H9 (cell line): ENCODE data around the gene UBE3C. TPM values are rescaled to one million over a fixed set of nuclear protein-coding genes. Genes with fewer than 3 reads are reported as not detected.

Source experiments
- DNase-seq: peaks from one replicate; pipeline ENCODE4 v3.0.0-alpha.2; 2017
- H2AFZ ChIP-seq: one replicate; pipeline ENCODE4 v1.6.1; 2013; ENCODE audit warnings: mild to moderate bottlenecking, low read length, control low read depth, moderate library complexity
- H2AK5ac ChIP-seq: 2 replicates; pipeline ENCODE4 v1.6.1; 2013; ENCODE audit warnings: low read length, control low read depth, mixed read lengths; ENCODE audit not compliant: insufficient read length
- H2BK120ac ChIP-seq: one replicate; pipeline ENCODE4 v1.6.1; 2013; ENCODE audit warnings: low read depth, mild to moderate bottlenecking, low read length, control low read depth, inconsistent platforms; ENCODE audit not compliant: poor library complexity, severe bottlenecking
- H2BK12ac ChIP-seq: 2 replicates; pipeline ENCODE4 v1.6.1; 2013; ENCODE audit warnings: low read length, control low read depth, mixed read lengths, low read depth; ENCODE audit not compliant: insufficient read length
- H2BK15ac ChIP-seq: 2 replicates; pipeline ENCODE4 v1.6.1; 2013; ENCODE audit warnings: low read depth, low read length, control low read depth
- H2BK20ac ChIP-seq: one replicate; pipeline ENCODE4 v1.6.1; 2013; ENCODE audit warnings: low read depth, mild to moderate bottlenecking, low read length, control low read depth, inconsistent platforms; ENCODE audit not compliant: poor library complexity, severe bottlenecking
- H2BK5ac ChIP-seq: 2 replicates; pipeline ENCODE4 v1.6.1; 2013; ENCODE audit warnings: low read length, control low read depth, mixed read lengths; ENCODE audit not compliant: insufficient read length
- H3K14ac ChIP-seq: 2 replicates; pipeline ENCODE4 v1.6.1; 2013; ENCODE audit warnings: low read length, control low read depth; ENCODE audit not compliant: insufficient read depth
- H3K18ac ChIP-seq: 2 replicates; pipeline ENCODE4 v1.6.1; 2013; ENCODE audit warnings: low read depth, mild to moderate bottlenecking, mixed read lengths, low read length, control low read depth; ENCODE audit not compliant: insufficient read length
- H3K23ac ChIP-seq: 2 replicates; pipeline ENCODE4 v1.6.1; 2013; ENCODE audit warnings: low read length, control low read depth, mixed read lengths, low read depth; ENCODE audit not compliant: insufficient read length
- H3K23me2 ChIP-seq: 2 replicates; pipeline ENCODE4 v1.6.1; 2013; ENCODE audit warnings: low read depth, mild to moderate bottlenecking, mixed read lengths, low read length, control low read depth; ENCODE audit not compliant: insufficient read length, poor library complexity, severe bottlenecking
- H3K27ac ChIP-seq: 2 replicates; pipeline ENCODE4 v1.5.1; 2013; ENCODE audit warnings: low read length, control low read depth, mixed read lengths, low read depth; ENCODE audit not compliant: insufficient read length
- H3K27me3 ChIP-seq: 2 replicates; pipeline ENCODE4 v1.6.1; 2013; ENCODE audit warnings: low read length, control low read depth, inconsistent platforms; ENCODE audit not compliant: insufficient read depth
- H3K4ac ChIP-seq: 2 replicates; pipeline ENCODE4 v1.6.1; 2013; ENCODE audit warnings: low read depth, mild to moderate bottlenecking, control low read depth, inconsistent platforms, low read length, moderate library complexity
- H3K4me1 ChIP-seq: 2 replicates; pipeline ENCODE4 v1.6.1; 2013; ENCODE audit warnings: low read length, control low read depth, inconsistent platforms; ENCODE audit not compliant: insufficient read depth
- H3K4me2 ChIP-seq: 2 replicates; pipeline ENCODE4 v1.6.1; 2013; ENCODE audit warnings: low read length, control low read depth, mixed read lengths; ENCODE audit not compliant: insufficient read length, insufficient read depth
- H3K56ac ChIP-seq: 2 replicates; pipeline ENCODE4 v1.6.1; 2013; ENCODE audit warnings: low read depth, mild to moderate bottlenecking, mixed read lengths, low read length, control low read depth; ENCODE audit not compliant: insufficient read length
- H3K79me1 ChIP-seq: 2 replicates; pipeline ENCODE4 v1.6.1; 2013; ENCODE audit warnings: low read depth, mild to moderate bottlenecking, moderate library complexity, low read length, control low read depth, inconsistent platforms; ENCODE audit not compliant: insufficient read depth, poor library complexity, severe bottlenecking
- H3K79me2 ChIP-seq: 2 replicates; pipeline ENCODE4 v1.6.1; 2013; ENCODE audit warnings: low read length, control low read depth, inconsistent platforms; ENCODE audit not compliant: insufficient read depth
- H3K9ac ChIP-seq: 2 replicates; pipeline ENCODE4 v1.6.1; 2013; ENCODE audit warnings: low read length, control low read depth, mixed read lengths; ENCODE audit not compliant: insufficient read length; ENCODE audit errors: extremely low read depth
- H3K9me3 ChIP-seq: one replicate; pipeline ENCODE4 v1.6.1; 2013; ENCODE audit warnings: low read depth, low read length, inconsistent platforms; ENCODE audit not compliant: control insufficient read depth
- H3T11ph ChIP-seq: one replicate; pipeline ENCODE4 v1.6.1; 2013; ENCODE audit warnings: mild to moderate bottlenecking, low read length, control low read depth, inconsistent platforms
- H4K20me1 ChIP-seq: one replicate; pipeline ENCODE4 v1.6.1; 2013; ENCODE audit not compliant: control insufficient read depth, insufficient read length, insufficient read depth
- H4K5ac ChIP-seq: 2 replicates; pipeline ENCODE4 v1.6.1; 2013; ENCODE audit warnings: low read depth, mild to moderate bottlenecking, mixed read lengths, low read length, control low read depth; ENCODE audit not compliant: insufficient read length
- H4K8ac ChIP-seq: replicated peaks from 2 replicates; pipeline ENCODE4 v1.6.1; 2013; ENCODE audit warnings: low read length, control low read depth, mixed read lengths, low read depth; ENCODE audit not compliant: insufficient read length
- H4K91ac ChIP-seq: 2 replicates; pipeline ENCODE4 v1.6.1; 2013; ENCODE audit warnings: low read depth, mild to moderate bottlenecking, moderate library complexity, mixed read lengths, low read length, control low read depth; ENCODE audit not compliant: insufficient read length
- H3K27ac Mint-ChIP-seq, 3 experiments: 2 replicates in 2 of 3; 3 replicates in 1 of 3; pipeline ENCODE4 v1.8.0; 2020 to 2021; ENCODE audit warnings: mixed read lengths in 3 of 3, mild to moderate bottlenecking in 1 of 3, moderate library complexity in 1 of 3
- H3K27me3 Mint-ChIP-seq: 2 replicates; pipeline ENCODE4 v1.8.0; 2021; ENCODE audit warnings: low read depth, mild to moderate bottlenecking, moderate library complexity, mixed read lengths
- H3K36me3 Mint-ChIP-seq, 3 experiments: 2 replicates in 2 of 3; 3 replicates in 1 of 3; pipeline ENCODE4 v1.8.0; 2020 to 2021; ENCODE audit warnings: low read depth in 3 of 3, mixed read lengths in 3 of 3; ENCODE audit not compliant: insufficient read depth in 1 of 3
- H3K4me1 Mint-ChIP-seq, 2 experiments: 2 replicates each; pipeline ENCODE4 v1.8.0; 2020; ENCODE audit warnings: mixed read lengths in 2 of 2
- H3K4me3 Mint-ChIP-seq, 2 experiments: 2 replicates in 1 of 2; 3 replicates in 1 of 2; pipeline ENCODE4 v1.8.0; 2020 to 2021; ENCODE audit warnings: mild to moderate bottlenecking in 2 of 2, mixed read lengths in 2 of 2, moderate library complexity in 1 of 2
- H3K9me3 Mint-ChIP-seq, 2 experiments: 2 replicates in 1 of 2; 3 replicates in 1 of 2; pipeline ENCODE4 v1.8.0; 2020; ENCODE audit warnings: mild to moderate bottlenecking in 2 of 2, mixed read lengths in 2 of 2, moderate library complexity in 1 of 2
- WGBS: extraction: QIAGEN DNeasy Blood & Tissue Kit; methylation state at CpG from one replicate; pipeline ENCODE4 v1.1.7; 2013; ENCODE audit warnings: missing lambda C conversion rate, low lambda C conversion rate, mixed read lengths; ENCODE audit not compliant: insufficient read length; ENCODE audit errors: extremely low coverage; 5-methylcytosine and 5-hydroxymethylcytosine counted together
- total RNA-seq: library from RNA; stranded (reverse); gene quantifications from 2 replicates; pipeline ENCODE4 v1.2.1, GENCODE V29; 2021
- TF ChIP-seq, protein P1 (sequence below): fragments of 200-600 bp; sonication (generic); conservative IDR thresholded peaks from 3 replicates; pipeline ENCODE4 v1.8.0; 2021; ENCODE audit warnings: antibody characterized with exemption, mild to moderate bottlenecking

Gene UBE3C
- total RNA-seq, 1 experiment from 2014 or later: 63.3 TPM

DNA sequence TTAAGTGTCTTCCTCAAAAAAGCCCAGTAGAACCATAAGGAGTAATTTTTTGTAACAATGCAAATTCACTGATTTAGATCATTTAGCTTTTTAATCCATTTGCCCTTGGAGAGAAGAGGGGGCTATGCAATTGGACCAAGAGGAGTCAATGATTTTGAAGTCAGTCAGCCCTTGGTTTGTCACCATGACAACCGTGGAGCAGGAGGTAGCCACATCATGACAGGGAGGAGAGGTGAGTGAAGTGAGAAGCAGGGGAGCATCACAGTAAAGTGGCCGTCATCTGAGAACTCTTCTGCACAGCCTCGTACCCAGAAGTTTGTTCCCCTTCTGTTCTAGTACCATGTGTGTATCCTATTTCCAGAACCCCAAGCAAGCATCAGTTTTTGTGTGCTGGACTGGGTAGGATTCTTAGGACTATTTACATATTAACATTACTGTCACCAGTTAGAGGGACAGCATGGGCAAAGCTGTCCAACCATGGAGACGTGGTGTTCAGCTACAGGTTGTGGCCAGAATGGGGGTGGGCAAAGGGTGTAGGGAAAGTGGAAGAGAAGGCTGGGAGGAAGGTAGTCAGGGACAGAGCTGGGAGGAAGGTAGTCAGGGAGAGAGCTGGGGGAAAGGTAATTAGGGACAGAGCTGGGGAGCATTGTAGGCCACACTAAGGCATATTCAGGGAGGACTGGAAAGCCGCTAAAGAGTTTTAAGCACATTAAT, 13.1 kb downstream of the UBE3C start:
- no peak overlapping the region for H2AFZ ChIP-seq
- H4K20me1 ChIP-seq: peaks cover 4% of the 10 kb centered on the region
- Mint-ChIP-seq H3K36me3 (peaks cover 0 to 12% (median 0%) of the 10 kb centered on the region in 3 experiments; a peak in 4 of 7 replicates), H3K4me1 (peaks cover 36 to 45% of the 10 kb centered on the region in 2 experiments), H3K27ac (peak overlapping the region in 1 of 3 experiments; percentile 13; a peak in 3 of 7 replicates), H3K27me3 (no peaks in the 10 kb centered on the region), H3K9me3 (no peaks in the 10 kb centered on the region), H3K4me3 (no peak overlapping the region)
- H3K18ac ChIP-seq: no peak overlapping the region
- H3K4me1 ChIP-seq: peaks cover 3% of the 10 kb centered on the region; the same call in 1 of the 2 replicates
- no CpG with 5 or more reads among the region's 5 CpGs for WGBS
- H3K14ac ChIP-seq: no peak overlapping the region
- H3K9me3 ChIP-seq: no peaks in the 10 kb centered on the region
- no peak overlapping the region for H3K27ac ChIP-seq
- no peak overlapping the region for H3K9ac ChIP-seq
- no peak overlapping the region for H2BK15ac ChIP-seq
- H3K27me3 ChIP-seq: no peaks in the 10 kb centered on the region
- H3K79me2 ChIP-seq: peaks cover 57% of the 10 kb centered on the region; the same call in 1 of the 2 replicates
- no peak overlapping the region for H3K23ac ChIP-seq
- no peak overlapping the region for H2BK5ac ChIP-seq
- no peak overlapping the region for H4K8ac ChIP-seq
- H2BK20ac ChIP-seq: no peak overlapping the region
- H4K91ac ChIP-seq: no peak overlapping the region
- H3K79me1 ChIP-seq: peaks cover 15% of the 10 kb centered on the region
- TF ChIP-seq, protein P1, sequence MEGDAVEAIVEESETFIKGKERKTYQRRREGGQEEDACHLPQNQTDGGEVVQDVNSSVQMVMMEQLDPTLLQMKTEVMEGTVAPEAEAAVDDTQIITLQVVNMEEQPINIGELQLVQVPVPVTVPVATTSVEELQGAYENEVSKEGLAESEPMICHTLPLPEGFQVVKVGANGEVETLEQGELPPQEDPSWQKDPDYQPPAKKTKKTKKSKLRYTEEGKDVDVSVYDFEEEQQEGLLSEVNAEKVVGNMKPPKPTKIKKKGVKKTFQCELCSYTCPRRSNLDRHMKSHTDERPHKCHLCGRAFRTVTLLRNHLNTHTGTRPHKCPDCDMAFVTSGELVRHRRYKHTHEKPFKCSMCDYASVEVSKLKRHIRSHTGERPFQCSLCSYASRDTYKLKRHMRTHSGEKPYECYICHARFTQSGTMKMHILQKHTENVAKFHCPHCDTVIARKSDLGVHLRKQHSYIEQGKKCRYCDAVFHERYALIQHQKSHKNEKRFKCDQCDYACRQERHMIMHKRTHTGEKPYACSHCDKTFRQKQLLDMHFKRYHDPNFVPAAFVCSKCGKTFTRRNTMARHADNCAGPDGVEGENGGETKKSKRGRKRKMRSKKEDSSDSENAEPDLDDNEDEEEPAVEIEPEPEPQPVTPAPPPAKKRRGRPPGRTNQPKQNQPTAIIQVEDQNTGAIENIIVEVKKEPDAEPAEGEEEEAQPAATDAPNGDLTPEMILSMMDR: no peak
- no peak overlapping the region for H2BK120ac ChIP-seq
- H3K4ac ChIP-seq: no peak overlapping the region
- H2BK12ac ChIP-seq: no peak overlapping the region
- no peak overlapping the region for H3K56ac ChIP-seq
- no peaks in the 10 kb centered on the region for H3K23me2 ChIP-seq
- H3T11ph ChIP-seq: no peak overlapping the region
- no peak for DNase-seq
- H4K5ac ChIP-seq: no peak overlapping the region
- H3K4me2 ChIP-seq: no peak overlapping the region
- H2AK5ac ChIP-seq: no peak overlapping the region
